ENCODE measurements around the gene SEMA4C. TPM values are rescaled to one million over a fixed set of nuclear protein-coding genes. Genes with fewer than 3 reads are reported as not detected.

The SEMA4C gene
- total RNA-seq, 4 donors from 2014 or later: 3.6 to 23.9 (median 17.4) TPM

- H3K36me3 ChIP-seq: no peaks in the 10 kb centered on the region
- 63 to 74% methylated on average over 10 to 22 of the region's 22 CpGs for WGBS, 2 donors (ENCODE audit: low coverage in 1 of 2)
- in situ Hi-C loops (cut with MboI; ENCODE audit: low pct_ligation_motif_present in 1 of 4, low pct_unique_long_range_greater_than_20kb in 1 of 4, low sequenced_read_pairs in 3 of 4) (no loop called here), intact Hi-C loops (cut with DNase I; ENCODE audit: low total_unique reads) (no loop called here)
- peaks cover 3 to 26% (median 12%) of the 10 kb centered on the region in 4 donors for H3K4me1 ChIP-seq
- TF ChIP-seq POLR2AphosphoS5 (IDR thresholded peaks at IDR 0.05) (no peak), CTCF (IDR thresholded peaks at IDR 0.05) (no peak), EP300 (IDR thresholded peaks at IDR 0.05; ENCODE audit: low read depth) (no peak)
- no peak overlapping the region for H3K4me3 ChIP-seq
- DNase-seq: peak; percentile 63
- no peaks in the 10 kb centered on the region for H3K27me3 ChIP-seq
- H3K9me3 ChIP-seq: no peaks in the 10 kb centered on the region
- peak overlapping the region in 2 of 4 donors; percentile 3 to 19 for H3K27ac ChIP-seq
These were observed 47.0 kb upstream of the SEMA4C start for GRCh38 chr2:96916646-96917543.

DNA sequence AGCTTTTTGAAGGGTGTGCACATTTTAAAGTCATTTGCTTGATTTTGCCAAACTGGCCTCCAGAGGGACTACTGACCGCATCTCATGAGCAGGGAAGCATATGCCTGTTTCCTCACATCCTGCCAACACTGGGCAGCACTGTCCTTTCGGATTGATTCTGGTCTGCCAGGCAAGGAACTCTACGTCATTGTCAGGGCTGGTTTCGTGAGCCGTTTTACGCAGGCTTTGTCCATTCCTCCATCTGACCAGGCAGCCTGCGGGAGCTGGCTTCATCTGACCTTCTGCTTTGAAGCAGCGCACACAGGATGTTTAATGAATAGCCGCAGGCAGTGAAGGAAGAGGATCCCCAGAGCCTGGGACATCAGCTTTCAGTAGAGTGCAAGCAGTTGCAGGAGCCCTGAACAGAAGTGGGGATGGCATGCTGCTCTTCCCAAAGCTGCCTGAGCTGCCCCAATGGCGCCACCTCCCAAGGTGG lies 46.3 kb upstream of the SEMA4C start:
- 72 to 73% methylated on average over 5 to 10 of the region's 10 CpGs for WGBS, 2 donors (ENCODE audit: low coverage in 1 of 2)
- Histone ChIP-seq H3K36me3 (no peaks in the 10 kb centered on the region), H3K9me3 (no peaks in the 10 kb centered on the region), H3K4me1 (peaks cover 3 to 26% (median 12%) of the 10 kb centered on the region in 4 donors), H3K4me3 (no peak overlapping the region), H3K27ac (peak overlapping the region in 2 of 4 donors; percentile 3 to 19), H3K27me3 (no peaks in the 10 kb centered on the region)
- intact Hi-C loops (cut with DNase I; ENCODE audit: low total_unique reads): no loop called here
- in situ Hi-C loops (cut with MboI; ENCODE audit: low pct_ligation_motif_present in 1 of 4, low pct_unique_long_range_greater_than_20kb in 1 of 4, low sequenced_read_pairs in 3 of 4): no loop called here
- DNase-seq: no peak
- TF ChIP-seq POLR2AphosphoS5 (IDR thresholded peaks at IDR 0.05) (no peak), POLR2A (IDR thresholded peaks at IDR 0.05) (no peak), CTCF (IDR thresholded peaks at IDR 0.05) (peak in 1 of 5 experiments; percentile 25), EP300 (IDR thresholded peaks at IDR 0.05; ENCODE audit: low read depth) (no peak)

- no peaks in the 10 kb centered on the region for H3K27me3 ChIP-seq
- intact Hi-C loops (cut with DNase I; ENCODE audit: low total_unique reads) (no loop called here), in situ Hi-C loops (cut with MboI; ENCODE audit: low pct_ligation_motif_present in 1 of 4, low pct_unique_long_range_greater_than_20kb in 1 of 4, low sequenced_read_pairs in 3 of 4) (no loop called here)
- TF ChIP-seq CTCF (IDR thresholded peaks at IDR 0.05) (no peak), POLR2A (IDR thresholded peaks at IDR 0.05) (no peak), EP300 (IDR thresholded peaks at IDR 0.05; ENCODE audit: low read depth) (no peak), POLR2AphosphoS5 (IDR thresholded peaks at IDR 0.05) (no peak)
- 73 to 100% methylated on average over 2 to 5 of the region's 5 CpGs for WGBS, 2 donors (ENCODE audit: low coverage in 1 of 2)
- H3K4me3 ChIP-seq: no peak overlapping the region
- H3K4me1 ChIP-seq: peaks cover 0 to 26% (median 11%) of the 10 kb centered on the region in 4 donors
- H3K9me3 ChIP-seq: no peaks in the 10 kb centered on the region
- H3K36me3 ChIP-seq: no peaks in the 10 kb centered on the region
- no peak for DNase-seq
- H3K27ac ChIP-seq: peak overlapping the region in 2 of 4 donors; percentile 1 to 34
These were observed 44.5 kb upstream of the SEMA4C start for GRCh38 chr2:96914332-96914731.

GRCh38 chr2:96913398-96914202 lies 43.7 kb upstream of the SEMA4C start:
- H3K27me3 ChIP-seq: no peaks in the 10 kb centered on the region
- in situ Hi-C loops (cut with MboI; ENCODE audit: low pct_ligation_motif_present in 1 of 4, low pct_unique_long_range_greater_than_20kb in 1 of 4, low sequenced_read_pairs in 3 of 4) (no loop called here), intact Hi-C loops (cut with DNase I; ENCODE audit: low total_unique reads) (no loop called here)
- peaks cover 0 to 28% (median 11%) of the 10 kb centered on the region in 4 donors for H3K4me1 ChIP-seq
- no peaks in the 10 kb centered on the region for H3K9me3 ChIP-seq
- no peaks in the 10 kb centered on the region for H3K36me3 ChIP-seq
- WGBS, 2 donors (ENCODE audit: low coverage in 1 of 2): 47 to 57% methylated on average over 5 to 20 of the region's 20 CpGs
- no peak for TF ChIP-seq POLR2A (IDR thresholded peaks at IDR 0.05)
- no peak for TF ChIP-seq POLR2AphosphoS5 (IDR thresholded peaks at IDR 0.05)
- no peak for TF ChIP-seq EP300 (IDR thresholded peaks at IDR 0.05; ENCODE audit: low read depth)
- no peak for TF ChIP-seq CTCF (IDR thresholded peaks at IDR 0.05)
- peak; percentile 41 for DNase-seq
- peak overlapping the region in 2 of 4 donors; percentile 1 to 34 for H3K27ac ChIP-seq
- no peak overlapping the region for H3K4me3 ChIP-seq

All from transverse colon (tissue), 4 donors.